Activated CD4-positive, alpha-beta T cell treated with anti-CD3 and anti-CD28 coated beads for 36 hours (primary cell): ENCODE results near the gene FERMT1. TPM values are rescaled to one million over a fixed set of nuclear protein-coding genes. Genes with fewer than 3 reads are reported as not detected.
"Not testable (repeated sequence)": the region's sequence is repeated elsewhere in the genome, so short reads cannot be mapped to it uniquely, and the experiment has no call there.

Experiments
- ATAC-seq: fragments of 200-7000 bp; cut with Tn5 transposase; one replicate; pipeline ENCODE4 v1.10.0; 2021; ENCODE audit warnings: mild to moderate bottlenecking, moderate library complexity
- CTCF ChIA-PET: fragments of 350-600 bp; sonication (Branson Sonifier 250); formaldehyde crosslinking; loops from one replicate; lab custom pipeline; 2021; ENCODE audit warnings: antibody characterized with exemption; lab: Charles Lee
- POLR2A ChIA-PET: fragments of 350-600 bp; sonication (Branson Sonifier 250); formaldehyde crosslinking; loops from one replicate; lab custom pipeline; 2021; ENCODE audit warnings: antibody characterized with exemption, inconsistent platforms; lab: Charles Lee
- DNase-seq: peaks from one replicate; pipeline ENCODE4 v3.0.0-alpha.2; 2020
- H3K27ac Mint-ChIP-seq: one replicate; pipeline ENCODE4 v1.8.0; 2021; ENCODE audit warnings: mixed read lengths
- H3K27me3 Mint-ChIP-seq: one replicate; pipeline ENCODE4 v1.8.0; 2021; ENCODE audit warnings: mixed read lengths
- H3K36me3 Mint-ChIP-seq: one replicate; pipeline ENCODE4 v1.8.0; 2021; ENCODE audit warnings: low read depth, mixed read lengths
- H3K4me1 Mint-ChIP-seq: one replicate; pipeline ENCODE4 v1.8.0; 2021; ENCODE audit warnings: mixed read lengths
- H3K4me3 Mint-ChIP-seq: one replicate; pipeline ENCODE4 v1.8.0; 2021; ENCODE audit warnings: mild to moderate bottlenecking, moderate library complexity, mixed read lengths
- H3K9me3 Mint-ChIP-seq: one replicate; pipeline ENCODE4 v1.8.0; 2021; ENCODE audit warnings: low read depth, mixed read lengths
- intact Hi-C, 2 experiments: fragments of 100-400 bp; cut with DNase I in 1 of 2; cut with micrococcal nuclease in 1 of 2; formaldehyde crosslinking; loops; one replicate each; pipeline versions ENCODE4 v1.14.2 to v1.15.1; 2022 to 2024; cut with DNase I, micrococcal nuclease
- total RNA-seq, 2 experiments: library from RNA; stranded (reverse); gene quantifications; one replicate each; pipeline ENCODE4 v1.2.3, GENCODE V29; 2021

Gene FERMT1
- total RNA-seq, 2 experiments from 2014 or later, result 0.27 to 0.30 TPM

GRCh38 chr20:6067763-6068318 is 55.0 kb downstream of the FERMT1 start:
- DNase-seq (no peak), ATAC-seq (no peak)
- Mint-ChIP-seq H3K4me1 (no peaks in the 10 kb centered on the region), H3K27me3 (no peaks in the 10 kb centered on the region), H3K4me3 (no peak overlapping the region), H3K9me3 (no peaks in the 10 kb centered on the region), H3K27ac (no peak overlapping the region), H3K36me3 (no peaks in the 10 kb centered on the region)
- POLR2A ChIA-PET, result no interaction called here
- intact Hi-C loops, result no loop called here
- CTCF ChIA-PET, result interaction anchor here (0.6 to 1.7 kb wide), 4 partner anchors 11 to 498 kb away, joined by 3 to 7 read pairs (median 4); no protein-coding TSS in a partner anchor

GRCh38 chr20:6066582-6066981 is 56.2 kb downstream of the FERMT1 start:
- H3K4me3 Mint-ChIP-seq, result no peak overlapping the region
- H3K36me3 Mint-ChIP-seq, result no peaks in the 10 kb centered on the region
- no peaks in the 10 kb centered on the region for H3K27me3 Mint-ChIP-seq
- ATAC-seq, result no peak
- no peak overlapping the region for H3K27ac Mint-ChIP-seq
- POLR2A ChIA-PET, result no interaction called here
- DNase-seq, result no peak
- H3K9me3 Mint-ChIP-seq, result no peaks in the 10 kb centered on the region
- H3K4me1 Mint-ChIP-seq, result no peaks in the 10 kb centered on the region
- intact Hi-C loops, result no loop called here
- CTCF ChIA-PET, result interaction anchor here (0.9 to 1.7 kb wide), 3 partner anchors 12 to 538 kb away, joined by 3 to 7 read pairs (median 3); no protein-coding TSS in a partner anchor

- DNase-seq (no peak), ATAC-seq (no peak)
- intact Hi-C loops, result no loop called here
- Mint-ChIP-seq H3K4me3 (no peak overlapping the region), H3K9me3 (no peaks in the 10 kb centered on the region), H3K27me3 (peaks cover 3% of the 10 kb centered on the region), H3K36me3 (no peaks in the 10 kb centered on the region), H3K27ac (no peak overlapping the region), H3K4me1 (no peaks in the 10 kb centered on the region)
- ChIA-PET POLR2A (no interaction called here), CTCF (no interaction called here)
Observed at GRCh38 chr20:6061544-6061943, 61.3 kb downstream of the FERMT1 start.

GRCh38 chr20:6060213-6060612 is 62.6 kb downstream of the FERMT1 start:
- Mint-ChIP-seq H3K4me1 (no peaks in the 10 kb centered on the region), H3K4me3 (no peak overlapping the region), H3K27me3 (peaks cover 3% of the 10 kb centered on the region), H3K9me3 (no peaks in the 10 kb centered on the region), H3K36me3 (no peaks in the 10 kb centered on the region), H3K27ac (no peak overlapping the region)
- intact Hi-C loops, result no loop called here
- ATAC-seq (no peak), DNase-seq (no peak)
- CTCF ChIA-PET, result no interaction called here
- POLR2A ChIA-PET, result no interaction called here

- ATAC-seq, result no peak
- H3K9me3 Mint-ChIP-seq, result no peaks in the 10 kb centered on the region
- no peak overlapping the region for H3K27ac Mint-ChIP-seq
- no peak for DNase-seq
- CTCF ChIA-PET, result interaction anchor here (0.5 to 0.6 kb wide), 3 partner anchors 208 to 284 kb away, joined by 3 to 4 read pairs (median 3); no protein-coding TSS in a partner anchor
- intact Hi-C loops, result no loop called here
- H3K27me3 Mint-ChIP-seq, result peaks cover 6% of the 10 kb centered on the region
- POLR2A ChIA-PET, result no interaction called here
- H3K4me1 Mint-ChIP-seq, result no peaks in the 10 kb centered on the region
- H3K36me3 Mint-ChIP-seq, result no peaks in the 10 kb centered on the region
- H3K4me3 Mint-ChIP-seq, result no peak overlapping the region
Observed at GRCh38 chr20:6058684-6059295, 64.0 kb downstream of the FERMT1 start.

DNA sequence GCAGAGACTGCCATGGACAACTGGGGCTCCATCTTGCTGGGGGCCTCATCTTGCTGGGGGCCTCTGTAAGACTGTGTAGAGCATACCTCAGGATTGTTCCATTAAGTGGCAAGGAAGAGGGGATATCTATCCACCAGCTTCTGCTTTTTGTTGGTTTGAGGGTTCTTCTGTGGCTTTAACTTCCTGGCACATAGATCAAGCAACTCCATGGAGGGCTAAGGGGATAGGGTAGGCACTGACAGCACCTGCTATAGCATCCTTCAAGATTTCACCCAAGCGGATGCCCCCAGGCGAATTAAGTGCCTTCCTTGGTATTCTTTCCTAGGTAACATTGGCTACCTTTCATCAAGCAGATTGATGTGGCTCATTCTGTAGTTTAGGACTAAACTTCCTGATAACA is 65.1 kb downstream of the FERMT1 start:
- POLR2A ChIA-PET, result no interaction called here

DNA sequence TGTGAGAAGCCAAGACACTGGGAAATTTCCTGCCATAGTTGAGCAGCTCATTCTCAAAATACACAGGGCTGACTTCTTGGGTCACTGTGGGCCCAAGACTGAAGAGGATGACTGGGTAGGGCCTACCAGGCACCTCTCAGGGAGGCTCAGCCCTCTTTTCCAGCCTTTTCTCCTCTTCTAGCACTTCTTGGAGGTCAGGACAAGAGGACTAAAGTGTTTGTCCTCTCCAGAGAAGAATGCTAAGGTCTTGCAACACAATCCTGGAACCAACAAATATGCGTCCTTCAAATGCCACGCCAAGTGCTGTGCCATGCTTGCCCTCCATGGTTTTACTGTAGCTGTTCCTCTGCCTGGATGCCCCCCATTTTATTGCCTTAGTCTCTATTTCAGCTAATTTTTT is 65.7 kb downstream of the FERMT1 start:
- Mint-ChIP-seq H3K4me3 (no peak overlapping the region), H3K27ac (no peak overlapping the region), H3K27me3 (peaks cover 15% of the 10 kb centered on the region), H3K9me3 (no peaks in the 10 kb centered on the region), H3K36me3 (no peaks in the 10 kb centered on the region), H3K4me1 (no peaks in the 10 kb centered on the region)
- intact Hi-C loops, result no loop called here
- DNase-seq, result no peak
- ChIA-PET CTCF (no interaction called here), POLR2A (no interaction called here)
- ATAC-seq, result no peak

More for the DNA sequence above, 65.1 kb downstream of the FERMT1 start:
- H3K27ac Mint-ChIP-seq, result no peak overlapping the region
- DNase-seq (no peak), ATAC-seq (no peak)
- CTCF ChIA-PET, result no interaction called here
- no peaks in the 10 kb centered on the region for H3K36me3 Mint-ChIP-seq
- peaks cover 15% of the 10 kb centered on the region for H3K27me3 Mint-ChIP-seq
- intact Hi-C loops, result no loop called here
- H3K4me1 Mint-ChIP-seq, result no peaks in the 10 kb centered on the region
- H3K9me3 Mint-ChIP-seq, result no peaks in the 10 kb centered on the region
- no peak overlapping the region for H3K4me3 Mint-ChIP-seq

DNA sequence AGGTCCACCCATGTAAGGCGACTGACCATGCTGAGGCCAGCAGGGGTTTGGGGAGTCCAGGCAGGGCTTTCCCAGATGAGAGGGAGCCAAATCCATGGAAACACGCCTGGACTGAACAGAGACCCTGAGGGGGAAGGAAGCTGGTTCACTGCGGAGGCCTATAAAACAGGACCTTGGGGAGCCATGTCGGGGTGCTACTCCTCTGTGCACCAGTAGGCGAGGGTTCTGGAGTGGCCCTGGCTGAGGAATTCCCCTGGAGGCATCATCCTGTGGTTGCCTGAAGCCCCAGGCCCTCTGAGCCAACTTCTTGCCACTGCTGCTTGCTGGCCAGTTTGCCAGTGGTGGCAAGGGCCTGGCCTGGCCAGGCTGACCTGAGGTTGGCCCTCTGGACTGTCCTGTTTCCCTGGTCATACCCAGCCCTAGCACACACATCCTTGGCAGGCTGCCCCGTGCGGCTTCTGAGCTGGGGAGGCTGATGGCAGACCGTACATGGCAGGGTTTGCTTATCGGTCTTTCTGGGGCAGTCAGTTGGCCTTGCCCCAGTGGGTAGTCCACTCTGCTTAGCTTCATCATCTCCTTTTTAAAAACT is 66.8 kb downstream of the FERMT1 start:
- no peak for ATAC-seq
- intact Hi-C loops, result no loop called here
- H3K9me3 Mint-ChIP-seq, result no peaks in the 10 kb centered on the region
- no peaks in the 10 kb centered on the region for H3K4me1 Mint-ChIP-seq
- no peak overlapping the region for H3K27ac Mint-ChIP-seq
- ChIA-PET POLR2A (no interaction called here), CTCF (no interaction called here)
- DNase-seq, result no peak
- no peak overlapping the region for H3K4me3 Mint-ChIP-seq
- peaks cover 22% of the 10 kb centered on the region for H3K27me3 Mint-ChIP-seq
- H3K36me3 Mint-ChIP-seq, result no peaks in the 10 kb centered on the region

DNA sequence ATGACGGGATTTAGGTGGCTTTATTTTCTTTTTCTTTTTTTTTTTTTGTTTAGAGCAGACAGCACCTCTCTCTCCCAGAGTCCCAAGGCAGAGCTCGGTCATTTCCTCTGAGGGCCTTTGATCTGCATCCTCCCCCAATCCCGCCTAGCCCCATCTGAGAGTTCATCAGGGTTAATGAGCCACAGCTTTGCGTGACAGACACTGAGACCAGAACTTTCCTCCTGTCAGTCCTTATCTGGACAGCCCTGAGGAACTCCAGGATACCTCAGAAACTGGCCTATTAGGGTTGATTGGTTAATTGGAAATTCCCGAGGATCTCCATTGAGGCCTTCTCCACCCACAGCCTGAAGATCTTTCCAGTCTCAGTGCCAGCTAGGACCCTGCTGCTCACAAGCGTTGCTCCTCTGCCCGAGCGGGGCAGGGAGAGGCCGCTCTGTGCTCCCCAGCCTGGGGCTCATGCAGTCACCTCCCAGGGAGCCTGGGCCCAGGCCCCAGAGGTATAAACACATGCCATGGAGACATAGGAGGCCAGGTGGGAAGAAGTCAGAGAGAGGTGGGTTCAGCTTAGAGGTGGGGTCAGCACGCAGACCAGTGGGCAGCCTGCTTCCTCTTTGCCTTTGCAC is 67.6 kb downstream of the FERMT1 start:
- H3K27me3 Mint-ChIP-seq, result peaks cover 30% of the 10 kb centered on the region
- H3K9me3 Mint-ChIP-seq, result no peaks in the 10 kb centered on the region
- ChIA-PET POLR2A (no interaction called here), CTCF (interaction anchor here (0.7 kb wide), 1 partner anchor 17 kb away, joined by 3 read pairs; no protein-coding TSS in a partner anchor)
- H3K4me1 Mint-ChIP-seq, result no peaks in the 10 kb centered on the region
- no peak overlapping the region for H3K27ac Mint-ChIP-seq
- H3K4me3 Mint-ChIP-seq, result no peak overlapping the region
- DNase-seq, result no peak
- intact Hi-C loops, result no loop called here
- no peak for ATAC-seq
- no peaks in the 10 kb centered on the region for H3K36me3 Mint-ChIP-seq

DNA sequence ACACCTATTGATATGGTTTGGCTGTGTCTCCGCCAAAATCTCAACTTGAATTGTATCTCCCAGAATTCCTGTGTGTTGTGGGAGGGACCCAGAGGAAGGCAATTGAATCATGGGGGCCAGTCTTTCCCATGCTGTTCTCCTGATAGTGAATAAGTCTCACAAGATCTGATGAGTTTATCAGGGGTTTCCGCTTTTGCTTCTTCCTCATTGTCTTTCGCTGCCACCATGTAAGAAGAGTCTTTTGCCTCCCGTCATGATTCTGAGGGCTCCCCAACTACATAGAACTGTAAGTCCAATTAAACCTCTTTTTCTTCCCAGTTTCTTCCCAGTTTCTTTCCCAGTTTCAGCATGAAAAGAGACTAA is 68.2 kb downstream of the FERMT1 start:
- H3K4me1 Mint-ChIP-seq, CTCF ChIA-PET, H3K27ac Mint-ChIP-seq, DNase-seq, ATAC-seq, H3K9me3 Mint-ChIP-seq, H3K36me3 Mint-ChIP-seq, H3K4me3 Mint-ChIP-seq, POLR2A ChIA-PET, intact Hi-C loops: not testable (repeated sequence)
- H3K27me3 Mint-ChIP-seq, result peaks cover 32% of the 10 kb centered on the region

DNA sequence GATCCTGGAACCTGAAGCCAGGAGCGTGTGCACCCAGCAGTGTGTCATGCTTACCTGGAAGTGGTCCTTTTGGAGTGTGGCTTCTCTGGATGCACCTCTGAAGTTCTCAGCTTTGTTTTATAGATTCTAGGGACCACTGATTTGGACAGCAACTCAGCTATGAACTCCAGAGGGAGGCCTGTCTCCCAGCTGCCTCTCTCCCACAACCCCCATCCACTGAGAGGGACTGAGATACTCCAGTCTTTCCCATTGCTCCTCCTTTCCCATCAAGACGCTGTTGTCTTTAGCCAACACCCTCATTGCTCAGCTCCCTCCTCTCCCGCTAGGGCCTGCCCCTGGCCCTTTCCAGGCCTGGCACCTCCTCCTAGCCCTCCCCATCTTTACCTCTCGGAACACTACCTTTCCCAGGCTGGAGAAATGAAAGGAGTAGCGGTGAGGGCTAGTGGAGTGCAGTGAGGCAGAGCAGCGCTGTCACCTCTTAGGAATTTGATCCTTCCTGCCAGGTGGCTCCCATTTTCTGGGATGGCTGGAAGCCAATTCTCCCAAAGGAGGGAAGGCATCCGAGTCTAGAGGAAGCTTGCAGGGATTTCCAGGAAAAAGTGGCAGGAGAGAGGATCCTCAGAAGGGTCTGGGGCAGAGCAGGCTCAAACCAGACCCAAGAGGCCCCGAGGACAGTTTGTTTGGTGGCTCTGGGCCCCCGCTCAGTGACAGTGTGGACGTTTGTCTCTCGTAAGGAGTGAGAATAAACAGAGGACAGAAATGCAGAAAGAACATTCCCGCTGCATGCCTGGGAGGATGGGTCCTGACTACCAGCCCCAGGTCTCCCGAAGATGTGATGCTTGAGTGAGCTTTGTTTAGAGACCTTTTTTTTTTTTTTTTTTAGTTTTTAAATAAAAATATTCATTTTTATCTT is 68.8 kb downstream of the FERMT1 start, which contains the start of gene LRRN4:
Gene LRRN4 (minus strand): TSS at position 285 of the 913 bp plus-strand sequence. CDS start 1,261 bp downstream, outside the sequence.
- H3K27ac Mint-ChIP-seq, result no peak within 1 kb of the TSS
- ATAC-seq (no peak), DNase-seq (no peak)
- intact Hi-C loops, result no loop called here
- H3K9me3 Mint-ChIP-seq, result no peaks in the 10 kb centered on the region
- H3K27me3 Mint-ChIP-seq, result peaks cover 31% of the 10 kb centered on the region
- H3K4me3 Mint-ChIP-seq, result no peak within 1 kb of the TSS
- POLR2A ChIA-PET, result no interaction called here
- no peaks in the 10 kb centered on the region for H3K36me3 Mint-ChIP-seq
- CTCF ChIA-PET, result interaction anchor here (1.0 kb wide), 1 partner anchor 17 kb away, joined by 4 read pairs; no protein-coding TSS in a partner anchor
- H3K4me1 Mint-ChIP-seq, result no peaks in the 10 kb centered on the region
